ENCODE measurements around the gene PLEKHN1. TPM values are rescaled to one million over a fixed set of nuclear protein-coding genes. Genes with fewer than 3 reads are reported as not detected.
"Not testable (repeated sequence)": the region's sequence is repeated elsewhere in the genome, so short reads cannot be mapped to it uniquely, and the experiment has no call there.

PLEKHN1 gene
- total RNA-seq, 1 donor from 2014 or later = not detected

DNA sequence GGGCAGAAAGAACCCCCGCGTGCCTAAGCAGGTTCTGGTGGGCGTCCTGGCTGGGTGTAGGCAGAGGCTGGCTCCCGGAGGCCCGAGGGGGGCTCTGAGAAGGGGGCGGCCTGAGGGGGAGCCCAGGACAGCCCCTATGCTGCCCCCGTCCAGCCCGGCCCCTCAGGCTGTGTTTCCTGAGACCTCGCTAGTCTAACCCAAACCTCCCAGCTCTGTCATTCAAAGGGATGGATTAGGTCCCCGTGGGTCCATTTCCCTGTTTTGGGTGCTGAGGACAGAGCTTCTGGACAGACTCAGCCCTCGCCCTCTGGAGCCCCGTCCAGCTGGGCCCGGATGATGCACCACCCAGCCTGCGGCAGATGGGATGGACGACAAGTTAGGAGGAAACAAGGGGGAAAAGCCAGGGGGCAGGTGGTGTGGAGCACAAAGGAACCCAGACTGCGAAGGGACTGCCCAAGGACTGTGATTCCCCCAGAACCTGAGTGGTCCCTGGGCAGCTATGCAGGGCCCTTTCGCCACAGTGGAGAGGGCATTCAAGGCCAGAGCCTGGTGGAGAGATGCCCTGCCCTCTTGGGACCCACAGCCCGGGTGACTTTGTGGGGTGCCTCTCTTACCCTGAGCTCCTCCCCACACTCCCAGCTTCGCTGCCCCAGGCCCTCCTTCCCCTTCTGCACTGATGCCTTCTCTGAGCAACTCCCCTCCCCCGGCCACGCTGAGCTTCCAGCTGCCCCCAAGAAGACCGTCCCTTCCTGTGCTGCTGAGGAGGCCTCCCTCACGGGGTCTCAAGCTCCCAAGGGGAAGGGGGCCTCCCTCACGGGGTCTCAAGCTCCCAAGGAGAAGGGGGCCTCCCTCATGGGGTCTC lies 30.8 kb downstream of the PLEKHN1 start:
- intact Hi-C loops (cut with DNase I) = no loop called here
- ATAC-seq (ENCODE audit: poor library complexity) (no peak), DNase-seq (no peak)

GRCh38 chr1:997713-997992 lies 31.4 kb downstream of the PLEKHN1 start:
- ATAC-seq (ENCODE audit: poor library complexity) (no peak), DNase-seq (no peak)

DNA sequence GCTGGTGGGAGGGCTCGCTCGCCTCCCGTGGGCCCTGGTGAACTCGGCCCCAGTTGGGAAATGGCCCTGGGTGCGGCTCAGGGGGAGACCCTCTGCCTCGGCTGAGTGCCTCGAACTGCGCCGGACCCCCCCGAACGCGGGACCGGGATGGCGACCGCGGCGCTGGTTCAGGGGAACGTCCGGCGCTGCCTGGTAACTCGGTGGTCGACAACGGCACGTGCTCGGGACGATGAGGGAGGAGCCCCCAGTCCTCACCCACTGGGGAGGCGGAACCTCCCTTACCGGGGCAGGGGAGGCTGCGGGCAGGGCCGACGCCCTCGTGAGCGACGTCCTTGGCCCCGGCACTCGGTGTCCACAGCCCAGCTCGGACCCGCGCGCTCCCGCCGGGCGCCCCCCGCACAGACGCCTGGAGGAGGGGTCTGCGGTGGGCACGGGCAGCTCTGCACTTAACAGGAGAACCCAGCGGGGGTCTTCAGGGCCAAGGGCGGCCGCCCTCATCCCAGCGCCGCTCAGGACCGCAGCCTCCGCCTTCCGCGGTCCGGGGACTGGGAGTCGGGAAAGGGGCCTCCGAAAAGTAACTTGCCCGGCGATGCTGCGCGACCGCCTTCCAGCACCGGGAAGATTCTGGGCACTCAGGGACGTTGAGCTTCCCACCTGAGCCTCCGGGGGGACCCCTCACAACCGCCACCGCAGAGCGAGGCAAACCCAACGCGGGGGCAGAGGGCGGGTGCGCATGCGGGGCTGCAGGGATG lies 31.9 kb downstream of the PLEKHN1 start:
- ATAC-seq (ENCODE audit: poor library complexity) = no peak
- no peak for DNase-seq
- intact Hi-C loops (cut with DNase I) = no loop called here

More at GRCh38 chr1:997713-997992, 31.4 kb downstream of the PLEKHN1 start:
- intact Hi-C loops (cut with DNase I) = no loop called here

- intact Hi-C loops (cut with DNase I) = no loop called here
Measured at GRCh38 chr1:998745-998994, 32.4 kb downstream of the PLEKHN1 start.

GRCh38 chr1:998995-999724 lies 32.9 kb downstream of the PLEKHN1 start:
- peak; percentile 2 for ATAC-seq (ENCODE audit: poor library complexity)
- intact Hi-C loops (cut with DNase I) = no loop called here
- DNase-seq = no peak

More at GRCh38 chr1:998745-998994, 32.4 kb downstream of the PLEKHN1 start:
- DNase-seq (no peak), ATAC-seq (ENCODE audit: poor library complexity) (no peak)

- ATAC-seq (ENCODE audit: poor library complexity) (peak; percentile 77), DNase-seq (peak; percentile 96)
- intact Hi-C loops (cut with DNase I) = no loop called here
Measured at GRCh38 chr1:999725-1000356, 33.6 kb downstream of the PLEKHN1 start, which contains the start of gene HES4. HES4 (minus strand) TSS chr1:1000097; CDS start chr1:999973, 124 bp downstream.

DNA sequence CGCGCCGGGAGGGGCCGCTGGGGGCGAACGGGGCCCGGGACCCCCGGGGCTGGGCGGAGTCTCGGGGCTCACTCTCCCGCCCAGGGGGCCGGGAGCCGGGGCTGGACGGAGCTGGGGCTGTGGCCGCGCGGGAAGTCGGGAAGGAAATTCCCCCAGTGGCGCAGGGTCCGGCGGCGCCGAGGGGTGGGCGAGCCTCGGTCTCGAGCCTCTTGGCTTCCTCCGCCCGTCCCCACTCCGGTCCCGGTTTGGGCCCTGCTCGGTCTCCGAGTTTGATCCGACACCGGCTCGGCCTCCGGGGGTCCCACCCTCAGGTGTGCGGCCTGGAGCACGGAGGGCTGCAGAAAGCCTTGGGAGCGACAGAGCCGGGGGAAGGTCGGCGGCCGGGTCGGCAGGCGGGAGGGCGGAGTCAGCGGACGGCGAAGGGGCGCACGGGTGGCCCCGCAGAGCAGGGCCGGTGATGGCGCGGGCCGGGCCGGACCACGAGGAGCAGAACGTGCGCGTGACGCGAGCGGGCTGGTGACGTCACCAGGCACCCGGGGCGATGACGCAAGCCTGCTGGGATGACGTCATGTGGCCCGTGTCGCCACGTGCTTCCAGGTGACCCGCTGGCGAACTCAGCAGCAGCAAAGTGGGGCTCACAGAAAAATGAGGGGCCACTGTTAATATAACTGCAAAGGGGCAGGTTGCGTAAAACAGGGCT lies 34.2 kb downstream of the PLEKHN1 start:
- peak; percentile 66 for ATAC-seq (ENCODE audit: poor library complexity)

GRCh38 chr1:1001057-1001783 lies 34.9 kb downstream of the PLEKHN1 start:
- intact Hi-C loops (cut with DNase I) = no loop called here
- ATAC-seq (ENCODE audit: poor library complexity) (peak; percentile 0), DNase-seq (no peak)

More for the DNA sequence above, 34.2 kb downstream of the PLEKHN1 start:
- intact Hi-C loops (cut with DNase I) = no loop called here
- DNase-seq = peak; percentile 80

GRCh38 chr1:1003618-1004419 lies 37.5 kb downstream of the PLEKHN1 start:
- DNase-seq (no peak), ATAC-seq (ENCODE audit: poor library complexity) (no peak)
- intact Hi-C loops (cut with DNase I) = no loop called here

DNA sequence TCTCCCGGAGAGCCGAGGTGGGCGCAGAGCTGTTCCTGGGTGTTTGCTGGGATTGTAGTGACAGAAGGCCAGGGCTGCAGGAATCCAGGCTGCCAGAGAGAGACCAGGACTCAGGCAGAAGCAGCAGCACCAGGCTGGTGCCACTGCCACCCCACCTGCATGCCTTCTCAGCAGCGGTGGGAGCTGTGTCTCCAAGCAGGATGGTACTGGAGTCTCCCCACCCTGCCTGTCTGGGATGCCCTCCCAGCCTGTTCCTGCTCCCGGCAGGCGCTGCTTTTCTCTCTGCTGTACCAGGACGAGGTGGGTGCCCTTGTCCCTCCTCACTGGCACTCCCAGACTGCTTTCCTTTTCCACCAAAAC lies 38.1 kb downstream of the PLEKHN1 start:
- intact Hi-C loops (cut with DNase I) = no loop called here
- no peak for DNase-seq
- no peak for ATAC-seq (ENCODE audit: poor library complexity)

- intact Hi-C loops (cut with DNase I) = no loop called here
Measured at GRCh38 chr1:1004780-1005697, 38.8 kb downstream of the PLEKHN1 start.

GRCh38 chr1:1005774-1006304 lies 39.6 kb downstream of the PLEKHN1 start:
- ATAC-seq (ENCODE audit: poor library complexity) = no peak
- DNase-seq = no peak
- intact Hi-C loops (cut with DNase I) = no loop called here

More at GRCh38 chr1:1004780-1005697, 38.8 kb downstream of the PLEKHN1 start:
- ATAC-seq (ENCODE audit: poor library complexity) = peak; percentile 13
- DNase-seq = peak; percentile 74

GRCh38 chr1:1006305-1007159 lies 40.2 kb downstream of the PLEKHN1 start:
- ATAC-seq (ENCODE audit: poor library complexity) = no peak
- DNase-seq = no peak

DNA sequence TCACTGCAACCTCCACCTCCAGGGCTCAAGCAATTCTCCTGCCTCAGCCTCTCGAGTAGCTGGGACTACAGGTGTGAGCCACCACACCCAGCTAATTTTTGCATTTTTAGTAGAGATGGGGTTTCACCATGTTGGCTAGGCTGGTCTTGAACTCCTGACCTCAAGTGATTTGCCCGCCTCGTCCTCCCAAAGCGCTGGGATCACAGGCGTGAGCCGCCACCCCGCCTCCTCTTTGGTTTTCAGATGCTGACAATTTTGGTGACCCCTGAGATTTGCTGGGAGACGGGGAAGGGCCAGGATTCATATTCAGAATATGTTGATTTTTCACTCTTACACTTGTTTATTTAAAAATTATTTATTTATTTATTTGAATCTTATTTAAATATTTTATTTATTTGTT lies 43.8 kb downstream of the PLEKHN1 start:
- DNase-seq = peak; percentile 12
- ATAC-seq (ENCODE audit: poor library complexity); intact Hi-C loops (cut with DNase I): not testable (repeated sequence)

More at GRCh38 chr1:1006305-1007159, 40.2 kb downstream of the PLEKHN1 start:
- intact Hi-C loops (cut with DNase I) = no loop called here

- intact Hi-C loops (cut with DNase I) = no loop called here
- DNase-seq = no peak
- no peak for ATAC-seq (ENCODE audit: poor library complexity)
Measured at GRCh38 chr1:1011396-1011949, 45.2 kb downstream of the PLEKHN1 start.
